ENCODE data around the gene AKR1C4. TPM values are rescaled to one million over a fixed set of nuclear protein-coding genes. Genes with fewer than 3 reads are reported as not detected.
"Not testable (repeated sequence)": the region's sequence is repeated elsewhere in the genome, so short reads cannot be mapped to it uniquely, and the experiment has no call there.

AKR1C4 gene
- total and polyA plus RNA-seq, 2 of the 8 experiments (the other 6 are each of a cell fraction or from before 2014, with no cell fraction given) = not detected

DNA sequence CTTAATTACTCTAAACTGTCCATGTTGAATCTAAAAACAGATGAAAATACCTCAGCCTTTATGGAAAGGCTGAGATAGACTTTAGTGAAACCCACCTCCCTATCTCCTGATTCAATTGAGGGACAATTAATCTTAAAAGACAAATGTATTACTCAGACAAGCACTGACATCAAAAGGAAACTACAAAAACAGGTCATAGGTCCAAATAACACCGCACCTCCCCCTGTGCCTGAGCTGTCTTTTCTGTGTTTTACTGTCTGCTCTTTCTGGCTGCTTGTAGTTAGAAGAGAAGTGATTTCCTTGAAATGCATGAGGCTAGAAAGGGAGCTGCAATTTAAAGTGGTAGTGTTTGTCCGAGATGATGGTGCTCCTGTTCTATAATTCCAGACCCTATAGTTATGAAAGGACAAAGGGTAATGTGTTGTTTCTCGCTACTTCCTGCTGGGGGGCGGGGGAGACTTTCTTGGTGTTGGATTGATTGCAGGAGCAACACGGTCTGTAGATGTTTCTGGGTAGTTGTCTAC lies 27.7 kb upstream of the AKR1C4 start:
- no peak overlapping the region for H4K91ac ChIP-seq (replicated peaks; ENCODE audit: insufficient read length, low read length)
- no peak overlapping the region for H2AK5ac ChIP-seq (ENCODE audit: low read depth, low read length)
- no peaks in the 10 kb centered on the region for H3K36me3 ChIP-seq (ENCODE audit: control insufficient read depth in 2 of 4, insufficient read depth in 4 of 4, low read length in 3 of 4)
- no peak overlapping the region for H3K18ac ChIP-seq (ENCODE audit: extremely low read depth, low read length)
- H3K56ac ChIP-seq (replicated peaks; ENCODE audit: insufficient read length, low read depth, low read length) = no peak overlapping the region
- H2BK5ac ChIP-seq (ENCODE audit: low read depth, low read length) = no peak overlapping the region
- no peak overlapping the region for H4K8ac ChIP-seq (ENCODE audit: extremely low read depth, insufficient read depth, low read length)
- no peaks in the 10 kb centered on the region for H4K20me1 ChIP-seq (replicated peaks in 1 of 2; ENCODE audit: control insufficient read depth in 1 of 2, insufficient read depth in 2 of 2, low read length in 2 of 2)
- H3K14ac ChIP-seq (ENCODE audit: insufficient read length) = no peak overlapping the region
- CTCF ChIA-PET (ENCODE audit: partially characterized antibody) = interaction anchor here (0.6 to 1.2 kb wide), 2 partner anchors 42 to 226 kb away, joined by 4 to 6 read pairs; no protein-coding TSS in a partner anchor
- DNase-seq (ENCODE audit: low read depth in 1 of 2, low spot score in 2 of 2) (no peak), FAIRE-seq (no peak)
- H2AFZ ChIP-seq (ENCODE audit: low read length) = no peak overlapping the region
- POLR2A ChIA-PET (ENCODE audit: partially characterized antibody) = no interaction called here
- peaks cover 5 to 27% (median 23%) of the 10 kb centered on the region in 4 experiments; a peak in 6 of 7 replicates for H3K27me3 ChIP-seq (replicated peaks in 1 of 4; ENCODE audit: control insufficient read depth in 3 of 4, extremely low read depth in 1 of 4, insufficient read depth in 3 of 4, low read length in 3 of 4)
- 71% methylated on average over 5 of the region's 5 CpGs; no CpG with 5 or more reads in 1 of the 2 experiments for WGBS, 2 experiments (ENCODE audit: extremely low coverage in 1 of 2, insufficient coverage in 1 of 2, insufficient read length in 1 of 2, insufficient replicate concordance in 2 of 2, low coverage in 1 of 2, low lambda C conversion rate in 2 of 2, missing lambda C conversion rate in 1 of 2)
- H3K79me2 ChIP-seq (ENCODE audit: control insufficient read depth in 1 of 2, insufficient read depth in 2 of 2, low read length in 2 of 2) = no peaks in the 10 kb centered on the region
- no peaks in the 10 kb centered on the region for H3K23me2 ChIP-seq (ENCODE audit: low read depth, low read length)
- no peaks in the 10 kb centered on the region for H3K79me1 ChIP-seq (ENCODE audit: low read depth, low read length)
- no peak overlapping the region for H3K4me3 ChIP-seq (ENCODE audit: extremely low read depth in 1 of 4, insufficient read depth in 2 of 4, low read depth in 3 of 4, low read length in 4 of 4)
- no peak overlapping the region for H2BK20ac ChIP-seq (ENCODE audit: low read length)
- H3K23ac ChIP-seq (ENCODE audit: insufficient read length) = no peak overlapping the region
- H3K4me1 ChIP-seq (replicated peaks in 1 of 4; ENCODE audit: control insufficient read depth in 3 of 4, insufficient read depth in 4 of 4, low read length in 3 of 4) = no peaks in the 10 kb centered on the region
- TF ChIP-seq TEAD4 (IDR thresholded peaks at IDR 0.05; ENCODE audit: low read depth, low read length) = no peak
- H2BK120ac ChIP-seq (replicated peaks; ENCODE audit: low read depth, low read length) = no peak overlapping the region
- H3K9me3 ChIP-seq (ENCODE audit: insufficient read depth in 2 of 2, low read depth in 1 of 2, low read length in 1 of 2) = peaks cover 25 to 27% of the 10 kb centered on the region in 2 experiments
- no peak overlapping the region for H4K5ac ChIP-seq (ENCODE audit: insufficient read length, low read depth, low read length)
- H2BK15ac ChIP-seq (ENCODE audit: low read length) = no peak overlapping the region
- H3K4me2 ChIP-seq (ENCODE audit: insufficient read depth in 1 of 2, low read depth in 2 of 2, low read length in 2 of 2) = no peak overlapping the region
- H2BK12ac ChIP-seq (ENCODE audit: low read depth, low read length) = no peak overlapping the region
- no peak overlapping the region for H3K9ac ChIP-seq (replicated peaks in 1 of 4; ENCODE audit: extremely low read depth in 1 of 4, low read depth in 3 of 4, low read length in 3 of 4)
- H3K4ac ChIP-seq (replicated peaks; ENCODE audit: insufficient read length, low read depth, low read length) = no peak overlapping the region
- H3K27ac ChIP-seq (ENCODE audit: low read depth, low read length) = no peak overlapping the region

DNA sequence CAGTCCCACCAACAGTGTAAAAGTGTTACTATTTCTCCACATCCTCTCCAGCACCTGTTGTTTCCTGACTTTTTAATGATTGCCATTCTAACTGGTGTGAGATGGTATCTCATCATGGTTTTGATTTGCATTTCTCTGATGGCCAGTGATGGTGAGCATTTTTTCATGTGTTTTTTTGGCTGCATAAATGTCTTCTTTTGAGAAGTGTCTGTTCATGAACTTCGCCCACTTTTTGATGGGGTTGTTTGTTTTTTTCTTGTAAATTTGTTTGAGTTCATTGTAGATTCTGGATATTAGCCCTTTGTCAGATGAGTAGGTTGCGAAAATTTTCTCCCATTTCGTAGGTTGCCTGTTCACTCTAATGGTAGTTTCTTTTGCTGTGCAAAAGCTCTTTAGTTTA lies 21.1 kb upstream of the AKR1C4 start:
- H2AFZ ChIP-seq (ENCODE audit: low read length); H3K4me2 ChIP-seq (ENCODE audit: insufficient read depth in 1 of 2, low read depth in 2 of 2, low read length in 2 of 2); H3K79me2 ChIP-seq (ENCODE audit: control insufficient read depth in 1 of 2, insufficient read depth in 2 of 2, low read length in 2 of 2); H3K9ac ChIP-seq (replicated peaks in 1 of 4; ENCODE audit: extremely low read depth in 1 of 4, low read depth in 3 of 4, low read length in 3 of 4); CTCF ChIA-PET (ENCODE audit: partially characterized antibody); H2BK15ac ChIP-seq (ENCODE audit: low read length); H3K27ac ChIP-seq (ENCODE audit: low read depth, low read length); H4K20me1 ChIP-seq (replicated peaks in 1 of 2; ENCODE audit: control insufficient read depth in 1 of 2, insufficient read depth in 2 of 2, low read length in 2 of 2); H3K36me3 ChIP-seq (ENCODE audit: control insufficient read depth in 2 of 4, insufficient read depth in 4 of 4, low read length in 3 of 4); H3K4me3 ChIP-seq (ENCODE audit: extremely low read depth in 1 of 4, insufficient read depth in 2 of 4, low read depth in 3 of 4, low read length in 4 of 4); POLR2A ChIA-PET (ENCODE audit: partially characterized antibody); H2BK5ac ChIP-seq (ENCODE audit: low read depth, low read length); H2BK12ac ChIP-seq (ENCODE audit: low read depth, low read length); H3K56ac ChIP-seq (replicated peaks; ENCODE audit: insufficient read length, low read depth, low read length); H3K4me1 ChIP-seq (replicated peaks in 1 of 4; ENCODE audit: control insufficient read depth in 3 of 4, insufficient read depth in 4 of 4, low read length in 3 of 4); H3K18ac ChIP-seq (ENCODE audit: extremely low read depth, low read length); H3K23me2 ChIP-seq (ENCODE audit: low read depth, low read length); H3K14ac ChIP-seq (ENCODE audit: insufficient read length); H4K8ac ChIP-seq (ENCODE audit: extremely low read depth, insufficient read depth, low read length); H3K79me1 ChIP-seq (ENCODE audit: low read depth, low read length); H3K4ac ChIP-seq (replicated peaks; ENCODE audit: insufficient read length, low read depth, low read length); H2BK20ac ChIP-seq (ENCODE audit: low read length); DNase-seq (ENCODE audit: low read depth in 1 of 2, low spot score in 2 of 2); H2BK120ac ChIP-seq (replicated peaks; ENCODE audit: low read depth, low read length); H4K5ac ChIP-seq (ENCODE audit: insufficient read length, low read depth, low read length); H3K27me3 ChIP-seq (replicated peaks in 1 of 4; ENCODE audit: control insufficient read depth in 3 of 4, extremely low read depth in 1 of 4, insufficient read depth in 3 of 4, low read length in 3 of 4); H3K9me3 ChIP-seq (ENCODE audit: insufficient read depth in 2 of 2, low read depth in 1 of 2, low read length in 1 of 2); H2AK5ac ChIP-seq (ENCODE audit: low read depth, low read length); H4K91ac ChIP-seq (replicated peaks; ENCODE audit: insufficient read length, low read length); FAIRE-seq; H3K23ac ChIP-seq (ENCODE audit: insufficient read length): not testable (repeated sequence)
- 100% methylated on average over 1 of the region's 3 CpGs; no CpG with 5 or more reads in 1 of the 2 experiments for WGBS, 2 experiments (ENCODE audit: extremely low coverage in 1 of 2, insufficient coverage in 1 of 2, insufficient read length in 1 of 2, insufficient replicate concordance in 2 of 2, low coverage in 1 of 2, low lambda C conversion rate in 2 of 2, missing lambda C conversion rate in 1 of 2)

All from H1 (cell line).